SU-DHL-6 (cell line): ENCODE data around the gene CACNA1C.

Source experiments
- H2AFZ ChIP-seq: fragments of 200-600 bp; sonication (generic); 2 replicates; pipeline ENCODE4 v1.6.1; 2014; ENCODE audit warnings: low read depth, mild to moderate bottlenecking, moderate library complexity, mixed read lengths, antibody characterized with exemption, low read length; ENCODE audit not compliant: severe bottlenecking
- H3F3A ChIP-seq: fragments of 200-600 bp; shearing (Covaris generic); 2 replicates; pipeline ENCODE4 v1.6.0; 2016; ENCODE audit warnings: antibody characterized with exemption, mild to moderate bottlenecking; ENCODE audit not compliant: insufficient read depth
- H3K27ac ChIP-seq: fragments of 200-600 bp; sonication (generic); 2 replicates; pipeline ENCODE4 v1.5.1; 2016; ENCODE audit warnings: low read depth, mild to moderate bottlenecking, low read length, moderate library complexity, mixed read lengths
- H3K27me3 ChIP-seq: fragments of 200-600 bp; sonication (generic), shearing (Covaris generic); 2 replicates; pipeline ENCODE4 v1.6.0; 2014; ENCODE audit warnings: mild to moderate bottlenecking, low read length
- H3K36me3 ChIP-seq: fragments of 200-600 bp; sonication (generic); 2 replicates; pipeline ENCODE4 v1.6.1; 2014; ENCODE audit warnings: mild to moderate bottlenecking, low read length, mixed read lengths
- H3K4me2 ChIP-seq: fragments of 300-600, 200-600 bp; shearing (Covaris generic), sonication (generic); 2 replicates; pipeline ENCODE4 v1.6.0; 2014; ENCODE audit warnings: low read length, low read depth, mild to moderate bottlenecking; ENCODE audit not compliant: poor library complexity, severe bottlenecking
- H3K4me3 ChIP-seq: fragments of 200-600 bp; sonication (generic); 2 replicates; pipeline ENCODE4 v1.5.1; 2014; ENCODE audit warnings: antibody characterized with exemption, low read length, mild to moderate bottlenecking, mixed read lengths; ENCODE audit not compliant: insufficient read depth, poor library complexity, severe bottlenecking
- H3K79me2 ChIP-seq: fragments of 200-600 bp; sonication (generic); 2 replicates; pipeline ENCODE4 v1.6.1; 2014; ENCODE audit warnings: mild to moderate bottlenecking, low read length, moderate library complexity; ENCODE audit not compliant: insufficient read depth
- H3K9ac ChIP-seq: fragments of 200-600 bp; sonication (generic); 2 replicates; pipeline ENCODE4 v1.7.0; 2014; ENCODE audit warnings: mild to moderate bottlenecking, low read length
- H3K9me2 ChIP-seq: fragments of 200-600 bp; sonication (generic); replicated peaks from 2 replicates; pipeline ENCODE4 v1.6.1; 2014; ENCODE audit warnings: low read length; ENCODE audit not compliant: insufficient read depth
- H3K9me3 ChIP-seq: fragments of 200-600 bp; sonication (generic); 2 replicates; pipeline ENCODE4 v1.6.1; 2014; ENCODE audit warnings: low read length, mixed read lengths; ENCODE audit not compliant: insufficient read depth
- H4K20me1 ChIP-seq: fragments of 200-600 bp; sonication (generic); 2 replicates; pipeline ENCODE4 v1.6.1; 2014; ENCODE audit warnings: low read depth, mild to moderate bottlenecking, antibody characterized with exemption, low read length, moderate library complexity, mixed read lengths
- CTCF ChIP-seq: fragments of 200-600 bp; sonication (generic); IDR thresholded peaks from one replicate; pipeline ENCODE4 v1.5.1; 2017; ENCODE audit warnings: antibody characterized with exemption, mild to moderate bottlenecking, low read length, moderate library complexity; ENCODE audit not compliant: insufficient read depth, poor library complexity, severe bottlenecking
- EZH2phosphoT487 ChIP-seq: fragments of 200-600 bp; sonication (generic), shearing (Covaris generic); conservative IDR thresholded peaks from 2 replicates; pipeline ENCODE4 v1.6.1; 2018; ENCODE audit warnings: mild to moderate bottlenecking, antibody characterized with exemption, low read length, moderate library complexity, mixed read lengths

CACNA1C gene

GRCh38 chr12:2335513-2335912 lies 282.7 kb downstream of the CACNA1C start:
- Histone ChIP-seq H4K20me1 (no peaks in the 10 kb centered on the region), H3K9me2 (no peaks in the 10 kb centered on the region), H3K4me2 (no peak overlapping the region), H3K9me3 (no peaks in the 10 kb centered on the region), H3K27ac (no peak overlapping the region), H3K4me3 (no peak overlapping the region), H3K27me3 (no peaks in the 10 kb centered on the region), H3K36me3 (no peaks in the 10 kb centered on the region), H3F3A (no peaks in the 10 kb centered on the region), H2AFZ (no peak overlapping the region), H3K79me2 (no peaks in the 10 kb centered on the region), H3K9ac (no peak overlapping the region)
- TF ChIP-seq CTCF = no peak
- no peak for TF ChIP-seq EZH2phosphoT487

DNA sequence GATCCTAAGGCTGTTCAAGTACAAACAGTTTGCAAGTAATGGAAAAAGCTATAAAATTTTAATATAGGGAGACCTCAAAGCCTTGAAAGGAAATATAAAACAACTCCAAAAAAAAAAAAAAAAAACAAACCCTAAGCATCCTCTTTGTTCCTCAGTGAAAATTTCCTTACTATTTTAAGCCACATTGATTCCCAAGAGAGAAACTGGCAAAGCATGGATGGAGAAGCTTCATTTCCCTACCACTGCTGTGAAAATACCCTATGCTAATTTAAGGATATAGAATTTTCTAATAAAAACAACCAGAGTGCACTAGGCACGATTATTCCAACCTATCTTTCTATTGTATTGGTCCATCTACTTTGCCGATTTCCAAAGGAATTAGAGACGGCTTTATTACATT lies 283.1 kb downstream of the CACNA1C start:
- H3K4me3 ChIP-seq = no peak overlapping the region
- H3K27me3 ChIP-seq = no peaks in the 10 kb centered on the region
- TF ChIP-seq CTCF (no peak), EZH2phosphoT487 (no peak)

GRCh38 chr12:2336409-2336829 lies 283.6 kb downstream of the CACNA1C start:
- no peak overlapping the region for H2AFZ ChIP-seq
- H3K4me3 ChIP-seq = no peak overlapping the region
- H3K36me3 ChIP-seq = no peaks in the 10 kb centered on the region
- no peaks in the 10 kb centered on the region for H3K9me2 ChIP-seq
- no peaks in the 10 kb centered on the region for H3K27me3 ChIP-seq
- H3F3A ChIP-seq = no peaks in the 10 kb centered on the region
- no peak for TF ChIP-seq EZH2phosphoT487
- H3K27ac ChIP-seq = no peak overlapping the region
- no peak overlapping the region for H3K4me2 ChIP-seq
- H4K20me1 ChIP-seq = no peaks in the 10 kb centered on the region
- H3K9ac ChIP-seq = no peak overlapping the region
- no peaks in the 10 kb centered on the region for H3K9me3 ChIP-seq
- H3K79me2 ChIP-seq = no peaks in the 10 kb centered on the region

More for the DNA sequence above, 283.1 kb downstream of the CACNA1C start:
- Histone ChIP-seq H2AFZ (no peak overlapping the region), H4K20me1 (no peaks in the 10 kb centered on the region), H3K27ac (no peak overlapping the region), H3K79me2 (no peaks in the 10 kb centered on the region), H3K4me2 (no peak overlapping the region), H3K9ac (no peak overlapping the region), H3K9me2 (no peaks in the 10 kb centered on the region), H3K9me3 (no peaks in the 10 kb centered on the region), H3F3A (no peaks in the 10 kb centered on the region), H3K36me3 (no peaks in the 10 kb centered on the region)

GRCh38 chr12:2337031-2338010 lies 284.5 kb downstream of the CACNA1C start:
- Histone ChIP-seq H3K4me2 (no peak overlapping the region), H3K36me3 (no peaks in the 10 kb centered on the region), H3K9ac (no peak overlapping the region), H3K27me3 (no peaks in the 10 kb centered on the region), H4K20me1 (no peaks in the 10 kb centered on the region), H3K4me3 (no peak overlapping the region), H2AFZ (no peak overlapping the region), H3K9me3 (no peaks in the 10 kb centered on the region), H3K9me2 (no peaks in the 10 kb centered on the region), H3F3A (no peaks in the 10 kb centered on the region), H3K79me2 (no peaks in the 10 kb centered on the region), H3K27ac (no peak overlapping the region)
- TF ChIP-seq EZH2phosphoT487 (no peak), CTCF (no peak)
